ENCODE measurements around the gene AGAP2.

Gene AGAP2

DNA sequence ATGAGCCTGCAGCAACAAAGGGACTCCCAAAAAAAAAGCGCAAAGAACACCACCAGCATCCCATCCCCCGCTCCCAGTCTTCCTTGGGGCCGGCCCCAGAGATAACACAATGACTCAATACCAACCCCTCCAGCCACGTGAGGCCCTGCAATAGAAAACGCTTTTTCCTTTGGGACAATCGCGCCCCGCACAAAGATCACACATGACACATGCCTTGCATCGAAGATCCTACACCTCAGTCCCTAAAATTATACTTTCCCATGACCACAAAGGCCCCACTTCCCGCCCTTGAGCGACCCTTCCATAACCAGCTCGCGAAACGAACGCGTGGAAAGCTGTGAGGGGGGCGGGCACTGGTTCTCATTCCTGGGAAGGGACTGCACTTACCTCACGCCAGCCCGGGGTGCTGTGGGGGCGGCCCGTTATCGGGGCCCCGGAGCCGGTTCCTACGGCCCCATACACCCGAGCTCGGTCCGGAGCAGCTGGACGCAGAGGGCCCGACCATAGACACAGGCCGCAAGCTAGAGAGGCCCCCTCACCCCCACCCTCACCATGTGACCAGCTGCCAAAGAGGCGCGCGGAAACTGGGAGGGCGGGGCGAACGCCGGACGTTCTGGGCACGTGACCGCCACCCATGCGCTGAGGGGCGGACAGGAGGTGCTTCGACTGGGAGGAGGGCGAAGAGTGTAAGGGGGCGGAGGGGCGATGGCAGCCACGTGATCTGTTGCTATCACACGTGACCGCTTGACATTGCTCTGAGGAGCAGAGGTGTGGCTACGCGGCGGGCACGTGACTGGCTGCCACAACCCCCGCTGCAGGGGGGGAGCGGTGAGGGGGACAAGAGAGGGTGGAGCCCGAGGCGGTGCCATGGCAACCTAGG lies 13.5 kb upstream of the AGAP2 start, which contains the start of gene CDK4:
CDK4 (minus strand) TSS at position 523 of the 880 bp plus-strand sequence. CDS start 593 bp downstream, outside the sequence.
- FAIRE-seq: peak; percentile 91

DNA sequence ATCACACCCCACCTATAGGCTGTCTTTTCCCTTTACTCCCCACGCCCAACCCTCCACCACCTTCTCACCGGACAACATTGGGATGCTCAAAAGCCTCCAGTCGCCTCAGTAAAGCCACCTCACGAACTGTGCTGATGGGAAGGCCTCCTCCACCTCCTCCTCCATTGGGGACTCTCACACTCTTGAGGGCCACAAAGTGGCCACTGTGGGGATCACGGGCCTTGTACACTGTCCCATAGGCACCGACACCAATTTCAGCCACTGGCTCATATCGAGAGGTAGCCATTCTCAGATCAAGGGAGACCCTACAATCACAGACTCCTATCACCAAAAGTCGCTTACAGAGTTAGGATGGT lies 12.9 kb upstream of the AGAP2 start:
- FAIRE-seq: no peak

DNA sequence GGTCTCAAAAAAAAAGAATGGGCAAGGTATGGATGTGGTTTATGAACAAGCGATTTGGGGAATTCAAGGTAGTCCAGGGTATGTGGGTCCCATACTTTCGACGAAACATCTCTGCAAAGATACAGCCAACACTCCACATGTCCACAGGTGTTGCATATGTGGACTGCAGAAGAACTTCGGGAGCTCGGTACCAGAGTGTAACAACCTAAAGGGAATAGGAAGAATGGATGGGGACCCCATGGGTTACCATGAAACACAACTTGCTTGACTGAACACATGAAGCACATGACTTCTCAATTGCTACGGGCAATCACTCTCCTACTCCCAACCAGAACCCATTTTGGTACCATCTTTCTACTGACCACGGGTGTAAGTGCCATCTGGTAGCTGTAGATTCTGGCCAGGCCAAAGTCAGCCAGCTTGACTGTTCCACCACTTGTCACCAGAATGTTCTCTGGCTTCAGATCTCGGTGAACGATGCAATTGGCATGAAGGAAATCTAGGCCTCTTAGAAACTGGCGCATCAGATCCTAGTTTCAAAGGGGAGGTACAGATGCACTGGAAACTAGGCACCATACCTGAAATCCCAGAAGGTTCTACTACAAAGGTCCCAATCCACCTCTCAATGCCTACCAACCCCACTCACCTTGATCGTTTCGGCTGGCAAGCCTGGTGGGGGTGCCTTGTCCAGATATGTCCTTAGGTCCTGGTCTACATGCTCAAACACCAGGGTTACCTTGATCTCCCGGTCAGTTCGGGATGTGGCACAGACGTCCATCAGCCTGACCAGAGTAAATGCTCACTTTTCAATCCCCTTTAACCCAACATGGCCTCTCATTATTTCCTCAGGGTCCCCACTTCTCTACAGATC lies 12.3 kb upstream of the AGAP2 start:
- FAIRE-seq: no peak

DNA sequence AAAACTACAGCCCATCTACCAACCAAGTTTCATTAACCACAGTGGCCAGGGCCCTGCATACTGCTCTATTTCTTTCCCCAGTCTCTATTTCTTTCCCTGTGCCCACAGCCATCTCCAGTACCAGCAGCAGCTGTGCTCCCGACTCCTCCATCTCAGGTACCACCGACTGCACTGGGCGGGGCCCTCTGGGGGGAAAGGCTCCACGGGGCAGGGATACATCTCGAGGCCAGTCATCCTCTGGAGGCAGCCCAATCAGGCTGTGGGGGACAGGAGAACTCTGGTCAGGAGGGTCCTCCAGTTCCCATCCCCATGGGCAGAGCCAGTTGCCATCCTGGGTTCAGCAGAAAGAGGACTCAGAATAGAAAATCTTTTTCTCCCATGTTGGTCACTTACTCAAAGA lies 10.5 kb upstream of the AGAP2 start:
- FAIRE-seq: no peak

DNA sequence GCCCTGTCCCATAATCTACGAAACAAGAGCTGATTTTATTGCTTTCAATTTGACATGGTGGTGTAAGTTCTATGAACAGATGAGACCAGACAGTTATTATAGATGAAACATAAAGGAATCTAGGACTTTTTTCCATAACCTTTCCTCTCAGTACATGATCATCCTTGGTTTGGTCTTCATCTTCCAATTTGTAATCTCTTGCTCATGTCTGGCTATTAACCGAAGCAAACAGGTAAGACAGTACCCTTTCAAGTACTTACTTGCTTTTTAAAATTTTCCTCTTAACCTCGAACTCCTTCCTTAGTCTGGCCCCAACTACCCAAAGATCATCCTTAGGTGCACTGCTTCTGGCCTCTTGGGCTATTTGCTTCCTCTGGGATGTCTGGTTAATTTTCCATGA lies 7.5 kb upstream of the AGAP2 start:
- no peak for FAIRE-seq

DNA sequence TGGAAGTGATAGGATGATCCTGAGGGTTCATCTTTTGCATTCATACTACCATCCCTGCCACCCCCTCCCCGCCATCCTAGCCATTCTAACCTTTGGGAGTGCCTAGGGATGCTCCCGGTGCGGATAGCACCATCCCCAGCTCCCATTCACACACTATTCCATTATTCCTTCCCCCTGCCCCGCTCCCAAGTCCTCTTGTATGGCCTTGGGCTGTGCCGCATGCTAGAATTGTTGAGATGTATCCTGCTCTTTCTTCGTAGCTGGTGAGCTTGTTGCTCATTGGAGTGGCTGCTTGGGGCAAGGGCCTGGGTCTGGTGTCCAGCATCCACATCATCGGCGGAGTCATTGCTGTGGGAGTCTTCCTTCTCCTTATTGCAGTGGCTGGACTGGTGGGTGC lies 6.9 kb upstream of the AGAP2 start:
- FAIRE-seq: no peak

DNA sequence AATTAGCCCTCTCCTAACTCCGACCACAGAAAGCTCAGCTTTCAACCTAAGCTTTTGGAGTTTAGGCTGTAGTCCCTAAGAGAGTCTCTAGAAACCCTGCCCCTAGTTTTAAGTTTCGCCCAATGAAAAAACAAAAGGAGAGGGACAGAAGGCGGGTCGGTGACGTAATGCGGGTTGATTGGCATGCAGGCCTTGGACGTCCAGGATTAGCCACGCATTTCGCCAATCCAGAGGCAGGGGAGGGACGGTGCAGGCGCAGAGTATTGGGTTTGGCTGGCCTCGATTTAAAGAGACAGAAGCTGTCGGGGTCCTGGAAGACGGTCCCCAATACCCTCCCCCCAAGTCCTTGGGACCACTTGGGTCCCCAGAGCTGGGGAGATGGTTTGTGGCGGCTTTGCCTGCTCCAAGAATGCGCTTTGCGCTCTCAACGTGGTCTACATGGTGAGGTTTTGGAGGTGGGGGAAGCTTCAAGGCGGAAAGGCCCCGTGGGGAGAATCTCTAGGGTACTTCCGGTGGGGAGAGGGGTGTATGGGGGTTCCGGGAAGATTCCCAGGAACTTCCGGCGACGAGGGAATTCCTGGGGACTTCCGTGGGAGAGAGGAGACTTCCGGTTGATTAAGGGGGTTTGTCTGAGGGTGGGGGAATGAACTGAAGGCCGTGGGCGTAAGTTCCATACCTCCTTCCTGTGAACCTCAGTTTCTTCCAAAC lies 6.4 kb upstream of the AGAP2 start, which contains the start of gene TSPAN31:
TSPAN31 (plus strand) TSS at position 263 of the 708 bp plus-strand sequence; CDS start at position 379, 116 bp downstream.
- FAIRE-seq: peak; percentile 82

DNA sequence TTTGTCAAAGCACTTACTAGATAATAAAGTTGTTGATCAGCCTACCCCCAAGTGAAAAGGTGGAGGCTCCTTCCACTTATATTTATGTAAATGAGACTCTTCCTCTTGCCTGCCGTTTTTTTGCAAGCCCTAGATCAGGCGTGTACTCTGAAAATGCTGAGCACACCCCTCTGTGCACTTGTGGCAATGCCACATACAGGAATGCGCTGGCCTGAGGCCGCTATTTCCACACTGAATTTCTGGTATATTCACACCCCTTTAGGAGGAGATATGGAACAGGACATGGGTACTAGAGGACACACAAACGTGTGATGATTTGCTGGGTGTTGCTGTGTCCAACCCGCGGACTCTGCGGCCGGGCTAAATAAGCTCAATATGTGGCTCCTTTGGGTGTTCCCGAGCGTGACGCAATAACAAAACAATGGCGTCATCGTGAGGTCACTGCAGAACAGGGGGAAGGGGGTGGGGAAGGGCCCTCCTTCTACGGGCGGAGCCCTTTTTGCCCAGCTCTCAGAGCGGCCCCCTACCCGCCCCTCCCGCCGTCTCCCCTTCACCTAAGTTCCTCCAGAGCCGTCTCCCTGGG lies 5.7 kb upstream of the AGAP2 start:
- FAIRE-seq: no peak

DNA sequence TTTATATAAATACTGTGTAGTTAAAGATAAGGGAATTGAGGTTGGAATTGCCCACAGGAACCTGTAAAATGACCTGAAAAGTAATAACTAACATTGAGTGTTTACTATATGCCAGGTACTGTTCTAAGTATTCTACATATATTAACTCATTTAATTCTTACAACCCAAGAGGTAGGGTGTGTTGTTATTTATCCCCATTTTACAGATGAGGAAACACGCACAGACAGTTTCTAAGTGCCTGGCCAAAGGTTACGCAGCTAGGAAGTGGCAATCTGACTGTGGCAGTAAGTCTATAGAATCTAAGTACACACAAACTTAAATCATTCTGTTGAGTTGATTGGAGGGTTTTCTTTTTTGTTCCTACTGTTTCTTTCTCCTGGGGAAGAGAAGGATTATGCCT lies 5.2 kb upstream of the AGAP2 start:
- FAIRE-seq: no peak

DNA sequence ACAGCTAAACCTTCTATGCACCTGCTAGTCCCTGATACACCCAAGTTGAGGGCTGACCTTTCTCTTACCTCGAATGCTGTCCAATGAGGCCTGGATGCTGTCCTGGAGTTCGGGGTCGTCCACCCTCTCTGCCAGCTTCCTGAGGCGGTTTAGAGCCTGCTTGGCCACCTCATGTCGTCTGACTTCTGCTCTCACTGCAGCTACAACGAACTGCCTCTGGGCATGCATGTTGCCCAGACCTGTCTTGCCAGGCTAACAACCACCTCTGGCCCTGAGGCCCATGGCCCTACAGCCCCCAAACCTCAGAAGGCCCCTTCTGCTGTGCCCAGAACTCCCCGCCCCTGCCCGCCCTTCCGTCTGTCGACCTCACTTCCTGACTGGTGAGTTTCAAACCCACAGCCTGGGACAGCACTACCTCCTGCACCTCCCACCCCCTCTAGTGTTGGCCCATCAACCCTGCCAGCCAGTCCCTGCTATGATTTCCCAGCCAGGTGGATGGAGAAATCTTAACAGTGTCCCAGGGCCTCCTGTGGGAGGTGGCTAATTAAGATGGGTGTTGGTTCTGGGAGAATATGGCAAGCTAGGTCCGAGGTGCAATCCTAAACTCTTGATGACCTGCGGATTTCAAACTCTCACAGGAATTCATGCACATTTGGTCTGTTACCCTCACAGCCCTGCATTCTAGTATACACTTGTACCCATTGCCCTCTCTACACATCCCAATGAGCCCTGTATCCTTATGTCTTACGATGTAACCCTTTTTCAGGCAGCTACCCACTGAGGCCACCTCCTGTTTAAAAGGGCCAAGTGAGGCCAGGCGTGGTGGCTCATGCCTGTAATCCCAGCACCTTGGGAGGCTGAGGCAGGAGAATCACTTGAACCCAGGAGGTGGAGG lies 3.5 kb upstream of the AGAP2 start:
- no peak for FAIRE-seq

DNA sequence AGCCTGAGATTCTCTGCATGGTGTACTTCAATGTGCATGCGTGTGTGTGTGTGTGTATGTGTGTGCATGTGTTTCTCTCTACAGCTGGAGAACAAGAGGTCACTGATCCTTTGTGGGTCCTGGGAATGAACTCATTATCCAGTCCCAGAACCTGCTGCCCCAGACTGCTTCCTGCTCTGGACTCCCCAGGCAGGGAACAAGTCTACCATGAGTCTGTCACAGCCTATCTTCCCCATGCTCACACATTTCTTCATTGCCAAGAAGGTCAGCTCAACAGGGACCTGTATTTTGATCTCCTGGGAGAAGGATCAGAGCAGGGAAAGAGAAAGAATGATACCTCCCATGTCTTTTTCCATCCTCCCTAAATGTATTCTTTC lies 2.9 kb upstream of the AGAP2 start:
- FAIRE-seq: no peak

DNA sequence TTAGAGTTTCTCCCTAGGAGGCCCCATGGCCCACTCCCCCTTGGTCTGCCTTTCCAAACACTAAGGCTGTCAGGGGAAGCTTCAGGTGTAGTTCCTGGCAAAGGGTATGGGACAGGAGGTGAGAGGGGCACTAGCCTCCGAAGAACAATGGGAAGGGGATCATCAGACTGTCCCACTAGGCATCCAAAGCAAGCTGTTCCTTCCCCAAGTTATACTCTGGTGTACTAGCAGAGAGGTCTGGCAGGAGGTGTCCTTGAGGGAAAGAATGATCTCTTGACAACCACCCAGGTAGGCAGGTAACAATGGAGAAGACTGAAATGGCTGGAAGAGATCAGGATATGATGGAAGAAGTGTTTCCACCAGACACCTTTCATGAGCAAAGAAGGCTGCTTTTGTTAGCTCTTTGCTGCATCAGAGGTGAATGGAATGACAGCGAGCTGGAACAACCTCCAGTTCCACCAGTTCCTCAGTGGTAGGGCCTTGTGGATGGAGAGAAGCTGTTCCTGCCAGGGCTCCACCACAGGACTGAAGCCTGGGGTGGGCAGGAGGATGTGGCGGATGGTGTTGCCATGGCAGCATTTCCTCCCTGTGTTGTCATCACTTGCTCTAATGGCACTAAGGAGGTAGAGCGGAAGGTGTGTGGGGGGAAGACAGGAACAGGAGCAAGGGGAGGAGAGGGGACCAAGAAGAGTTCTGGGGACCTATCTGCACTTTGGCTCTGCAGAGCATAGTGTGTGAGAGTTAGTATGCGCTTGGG lies 2.3 kb upstream of the AGAP2 start:
- no peak for FAIRE-seq

DNA sequence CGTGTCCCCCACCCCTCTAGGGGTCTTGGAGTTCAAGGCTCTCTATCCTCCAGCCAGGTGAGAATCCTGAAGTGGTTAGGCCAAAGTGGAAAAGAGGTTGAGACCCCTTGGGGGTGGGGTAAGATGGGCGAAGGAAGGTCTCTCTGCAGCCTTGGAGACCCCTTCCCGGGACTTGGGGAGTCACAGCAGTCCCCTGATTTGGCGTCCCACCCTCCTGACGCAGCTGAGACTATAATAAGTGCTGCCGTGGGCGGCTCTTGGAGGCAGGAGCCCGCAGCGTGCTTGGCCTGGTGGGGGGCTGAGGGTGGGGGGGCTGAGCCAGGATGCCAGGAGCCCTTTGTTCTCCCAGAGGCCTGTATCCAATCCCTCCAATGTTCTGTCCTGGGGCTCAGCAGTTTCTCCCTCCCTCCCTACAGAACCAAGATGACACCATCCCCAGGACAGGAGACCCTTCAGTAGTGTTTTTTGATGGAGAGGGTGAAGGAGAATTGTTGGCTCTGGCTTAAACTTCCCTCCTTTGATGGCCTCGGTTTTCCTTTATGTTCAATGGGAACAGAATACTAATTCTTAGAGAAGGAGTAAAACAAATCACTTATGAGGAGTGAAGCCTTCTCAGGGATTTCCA lies 1.5 kb upstream of the AGAP2 start:
- FAIRE-seq: no peak

DNA sequence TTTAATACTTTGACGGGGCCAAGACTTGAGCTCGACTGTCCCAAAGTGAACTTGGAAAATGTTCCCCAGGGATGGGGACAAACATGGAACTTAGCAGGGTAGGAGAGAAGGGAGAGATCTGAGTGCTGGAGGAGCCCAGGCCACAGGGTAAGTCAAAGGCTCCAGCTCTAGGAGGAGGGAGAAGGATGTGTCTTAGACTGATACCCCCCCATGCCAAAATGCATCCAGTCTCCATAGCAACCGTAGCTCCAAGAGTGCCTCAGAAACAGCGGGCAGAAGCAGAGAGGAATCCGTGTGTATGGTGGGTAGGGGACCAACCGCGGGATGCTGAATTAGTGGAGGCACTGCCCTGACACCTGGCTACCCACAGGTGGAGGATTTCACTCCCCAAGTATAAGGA lies 845 bp upstream of the AGAP2 start:
- FAIRE-seq: no peak

DNA sequence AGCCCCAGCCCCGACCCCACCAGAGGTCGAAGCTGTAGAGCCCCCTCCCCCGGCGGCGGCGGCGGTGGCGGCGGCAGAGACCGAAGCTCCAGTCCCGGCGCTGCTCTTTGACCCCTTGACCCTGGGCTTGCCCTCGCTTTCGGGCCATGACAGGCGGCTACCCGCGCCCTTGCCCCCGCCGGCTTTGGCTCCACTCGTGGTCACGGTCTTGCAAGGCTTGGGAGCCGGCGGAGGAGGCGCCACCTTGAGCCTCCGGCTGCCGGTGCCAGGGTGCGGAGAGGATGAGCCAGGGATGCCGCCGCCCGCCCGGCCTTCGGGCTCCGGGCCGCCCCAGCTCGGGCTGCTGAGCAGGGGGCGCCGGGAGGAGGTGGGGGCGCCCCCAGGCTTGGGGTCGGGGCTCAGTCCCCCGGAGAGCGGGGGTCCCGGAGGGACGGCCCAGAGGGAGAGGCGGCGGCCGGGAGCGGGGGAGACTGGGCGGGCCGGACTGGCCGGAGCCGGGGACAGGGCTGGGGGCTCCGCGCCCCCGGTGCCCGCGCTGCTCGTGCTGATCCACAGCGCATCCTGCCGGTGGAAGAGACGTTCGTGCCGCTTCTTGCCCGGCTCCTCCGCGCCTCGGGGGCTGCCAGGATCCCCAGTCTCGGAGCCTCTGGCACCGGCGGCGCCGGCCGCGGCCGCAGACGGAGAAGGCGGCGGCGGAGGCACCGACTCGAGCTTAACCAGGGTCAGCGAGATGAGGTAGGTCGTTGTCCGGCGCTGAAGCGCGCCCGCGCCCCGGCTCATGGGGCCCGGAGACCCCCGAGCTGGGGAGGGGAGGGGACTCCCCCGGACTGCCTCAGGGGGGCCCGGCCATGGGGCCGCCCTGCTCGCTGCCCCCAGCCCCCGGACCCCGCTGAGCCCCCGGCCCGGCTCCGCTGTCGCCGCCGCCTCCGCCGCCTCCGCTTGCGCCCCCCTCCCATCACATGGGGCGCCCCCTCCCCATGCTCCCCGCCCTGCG lies 778 bp downstream of the AGAP2 start:
- no peak for FAIRE-seq

DNA sequence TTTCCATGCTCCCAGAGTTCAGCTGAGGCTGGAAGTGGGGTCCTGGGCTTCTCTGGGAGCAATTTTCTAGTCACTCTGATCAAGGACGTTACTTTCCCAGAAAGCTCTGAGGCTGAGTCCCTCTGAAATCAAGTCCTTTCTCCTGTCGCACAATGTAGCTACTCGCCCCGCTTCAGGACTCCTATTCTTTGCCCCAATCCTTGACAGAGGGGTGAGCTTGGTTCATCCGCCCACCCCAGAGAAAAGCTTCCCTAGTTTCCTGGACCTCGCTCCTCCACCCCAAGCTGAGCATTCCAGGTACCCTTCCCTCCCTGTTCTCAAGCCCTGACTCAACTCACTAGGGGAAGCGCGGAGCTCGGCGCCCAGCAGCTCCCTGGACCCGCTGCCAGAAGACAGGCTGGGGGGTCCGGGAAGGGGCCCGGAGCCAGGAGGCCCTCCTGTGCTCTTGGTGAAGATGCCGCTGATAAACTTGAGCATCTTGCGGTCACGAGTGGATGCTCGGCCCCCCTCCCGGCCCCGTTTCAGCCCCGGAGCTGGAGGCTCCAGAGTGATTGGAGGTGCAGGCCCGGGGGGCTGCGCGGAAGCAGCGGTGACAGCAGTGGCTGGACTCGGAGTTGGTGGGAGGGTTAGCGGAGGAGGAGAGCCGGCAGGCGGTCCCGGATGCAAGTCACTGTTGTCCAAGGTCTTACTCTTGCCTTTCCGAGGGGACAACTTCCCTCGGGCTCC lies 1.6 kb downstream of the AGAP2 start:
- FAIRE-seq: no peak

DNA sequence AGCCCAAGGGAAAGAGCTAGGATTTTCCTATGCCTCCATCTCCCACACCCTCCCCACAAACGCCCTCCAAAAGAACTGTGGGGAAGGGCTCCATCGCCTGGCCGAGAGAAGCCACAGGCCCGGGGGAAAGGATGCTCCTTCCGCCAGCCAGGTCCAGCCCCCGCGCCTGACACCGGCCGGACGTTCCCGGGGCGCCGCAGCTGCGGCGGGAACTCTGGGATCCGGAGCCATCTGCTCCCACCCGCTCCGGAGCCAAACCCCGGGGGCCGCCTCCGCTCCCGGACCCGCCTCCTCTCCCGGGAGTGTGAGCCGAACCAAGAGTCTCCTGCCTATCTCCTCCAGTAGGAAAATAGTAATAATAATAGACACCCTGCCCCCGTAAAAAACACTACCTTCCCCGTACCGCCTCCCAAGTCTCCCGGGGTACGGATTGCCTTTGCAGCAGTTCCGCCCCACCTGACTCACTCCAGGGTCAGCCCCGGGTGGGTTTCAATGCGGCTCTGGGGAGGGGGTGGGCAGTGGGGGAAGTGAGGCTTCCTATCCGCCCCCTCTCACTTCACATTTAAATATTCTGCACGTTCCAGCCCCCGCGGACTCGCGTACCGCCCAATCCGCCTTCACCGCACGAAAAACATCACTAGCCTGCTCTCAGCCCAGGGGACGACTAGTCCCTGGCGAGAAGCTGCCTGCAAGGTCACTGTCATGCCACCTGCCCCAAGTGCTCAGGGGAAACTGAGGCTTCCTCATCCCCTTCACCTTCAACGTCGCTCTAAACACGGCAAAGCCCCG lies 2.4 kb downstream of the AGAP2 start:
- no peak for FAIRE-seq

Measured in TTC549 (cell line).